Heart right ventricle (tissue), 16 donors: ENCODE measurements around the gene SH3PXD2B. TPM values are rescaled to one million over a fixed set of nuclear protein-coding genes. Genes with fewer than 3 reads are reported as not detected.
A peak's percentile ranks its signal among the peaks of the same experiment; 100 is the strongest.

Experiments
- ATAC-seq, 8 donors: fragments of 200-7000 bp; cut with Tn5 transposase; one replicate each; pipeline ENCODE4 v1.9.1; 2020; ENCODE audit warnings: mild to moderate bottlenecking in 8 of 8, moderate library complexity in 8 of 8, moderate number of reproducible peaks in 1 of 8
- DNase-seq, 2 donors: peaks; one replicate each; pipeline ENCODE4 v3.0.0-alpha.2; 2020
- H3K27ac ChIP-seq, 10 donors: fragments of 200-600 bp; sonication (generic) in 2 of 10; one replicate each; pipeline versions ENCODE4 v1.5.0 to v1.8.0; 2020 to 2022; ENCODE audit warnings: mild to moderate bottlenecking in 3 of 10
- H3K27me3 ChIP-seq, 7 donors: fragments of 200-600 bp; one replicate each; pipeline ENCODE4 v1.8.0; 2021 to 2022; ENCODE audit warnings: mild to moderate bottlenecking in 2 of 7
- H3K36me3 ChIP-seq, 9 donors: fragments of 200-600 bp; sonication (generic) in 1 of 9; one replicate each; pipeline versions ENCODE4 v1.5.0 to v1.8.0; 2020 to 2022; ENCODE audit warnings: mild to moderate bottlenecking in 2 of 9
- H3K4me1 ChIP-seq, 9 donors: fragments of 200-600 bp; sonication (generic) in 1 of 9; one replicate each; pipeline versions ENCODE4 v1.5.0 to v1.8.0; 2020 to 2022; ENCODE audit warnings: mild to moderate bottlenecking in 4 of 9
- H3K4me3 ChIP-seq, 10 donors: fragments of 200-600 bp; sonication (generic) in 2 of 10; one replicate each; pipeline versions ENCODE4 v1.5.0 to v1.8.0; 2020 to 2022; ENCODE audit warnings: mild to moderate bottlenecking in 7 of 10, moderate library complexity in 2 of 10
- H3K9me3 ChIP-seq, 11 donors: fragments of 200-600 bp in 10 of 11; sonication (generic) in 2 of 11; one replicate each; pipeline versions ENCODE4 v1.5.0 to v1.8.0; 2013 to 2022; ENCODE audit warnings: mild to moderate bottlenecking in 2 of 11, control low read depth in 1 of 11, moderate library complexity in 1 of 11
- CTCF ChIP-seq, 9 donors: fragments of 200-600 bp; sonication (generic) in 2 of 9; IDR thresholded peaks; one replicate each; pipeline versions ENCODE4 v1.5.0 to v1.8.0; 2021 to 2022; ENCODE audit warnings: antibody characterized with exemption in 9 of 9, mild to moderate bottlenecking in 5 of 9, moderate library complexity in 1 of 9
- WGBS, 2 donors: extraction: QIAGEN DNeasy Blood & Tissue Kit; methylation state at CpG; one replicate each; pipeline ENCODE4 v1.1.7; 2013; ENCODE audit warnings: inconsistent platforms in 1 of 2; 5-methylcytosine and 5-hydroxymethylcytosine counted together
- intact Hi-C, 10 donors: fragments of 100-400 bp; cut with DNase I; formaldehyde crosslinking; loops; one replicate each; pipeline versions ENCODE4 v1.11.1 to v1.14.2; 2022
- polyA plus RNA-seq, 2 donors: library from polyadenylated mRNA; stranded (reverse); fragments of 200-250 nt; gene quantifications; one replicate each; pipeline ENCODE4 v1.2.3, GENCODE V29; 2013
- total RNA-seq, 10 donors: library from RNA; stranded (reverse); fragmentation: NEBNext Ultra II Directional in 3 of 10; extraction: Animal tissue kit (Norgen Biotek cat#: 25700) in 3 of 10; gene quantifications; one replicate each; pipeline versions ENCODE4 v1.2.1 to v1.2.4, GENCODE V29; 2021 to 2023
- donor health status: Arrhythmogenic right ventricular cardiomyopathy.
- donor health status: ischemic (EF 13 %, LVEDD 7.1; RV severe dilation, severe dysfunction).
- donor health status: healthy with polysubstance abuse.
- donor health status: DM: no; HTN: yes; CAD: no.
- donor health status: DM: no; HTN: no; CAD: no.
- donor health status: ischemic (EF 25% LVEDD 6.9; RV normal size, moderate dysfunction).
- donor health status: ischemic (EF 25% LVEDD 5.7; RV mildly dilated, moderate dysfunction).
- donor health status: healthy.
- donor health status: DM: yes; HTN: yes; CAD: no.
- donor health status: Ischemic cardiomyopathy.
- donor health status: ischemic (EF 35%, LVEDD 5.7; RV mildly dilated, moderate dysfunction).
- donor health status: nonischemic (EF 11% LVEDD 7.7; RV severe dilation, severe dysfunction).
- donor health status: DM: yes; HTN: yes; CAD: no.
- donor health status: PGD.
- donor health status: ischemic (EF 29% LVEDD 5.4; RV normal size, mild dysfunction).
- donor health status: nonischemic (EF 23%, LVEDD 6.1; RV moderate dilation, normal function).

The SH3PXD2B gene
- total and polyA plus RNA-seq, 12 donors: 1.8 to 12.5 (median 5.5) TPM

- no peak for TF ChIP-seq CTCF (IDR thresholded peaks at IDR 0.05)
- intact Hi-C loops: no loop called here
- no peaks in the 10 kb centered on the region for H3K4me1 ChIP-seq
- H3K4me3 ChIP-seq: no peak overlapping the region
- no peaks in the 10 kb centered on the region for H3K27me3 ChIP-seq
- H3K36me3 ChIP-seq: no peaks in the 10 kb centered on the region
- H3K27ac ChIP-seq: no peak overlapping the region
- DNase-seq: no peak
- peaks cover 0 to 19% (median 6%) of the 10 kb centered on the region in 11 donors for H3K9me3 ChIP-seq
- WGBS, 2 donors: 77 to 81% methylated on average over 9 of the region's 9 CpGs
- no peak for ATAC-seq
Measured at GRCh38 chr5:172302047-172302710, 152.1 kb downstream of the SH3PXD2B start.

DNA sequence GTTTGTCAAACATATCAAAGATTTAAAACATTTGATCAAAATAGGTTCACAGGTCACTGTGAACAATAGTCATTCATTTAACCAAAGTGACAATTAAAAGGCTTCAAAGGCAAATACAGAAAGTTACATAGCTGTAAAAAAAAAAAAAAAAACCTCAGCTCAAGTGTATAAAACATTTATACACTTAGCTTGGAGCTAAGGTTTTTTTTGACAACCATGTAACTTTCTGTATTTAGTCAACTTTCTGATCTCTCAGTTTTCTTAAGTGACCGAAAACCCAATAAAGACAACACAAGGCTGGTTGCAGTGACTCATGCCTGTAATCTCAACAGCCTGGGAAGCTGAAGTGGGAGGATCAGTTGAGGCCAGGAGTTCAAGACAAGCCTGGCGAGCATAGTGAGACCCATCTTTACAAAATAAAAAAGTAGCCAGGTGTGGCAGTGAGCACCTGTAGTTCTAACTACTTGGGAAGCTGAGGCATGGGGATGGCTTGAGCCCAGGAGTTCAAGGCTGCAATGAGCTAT is 154.3 kb downstream of the SH3PXD2B start:
- no peak for TF ChIP-seq CTCF (IDR thresholded peaks at IDR 0.05)
- no peak for ATAC-seq
- DNase-seq: no peak
- Histone ChIP-seq H3K27ac (no peak overlapping the region), H3K9me3 (peaks cover 0 to 4% (median 0%) of the 10 kb centered on the region in 11 donors), H3K4me3 (no peak overlapping the region), H3K27me3 (peaks cover 0 to 3% (median 0%) of the 10 kb centered on the region in 7 donors), H3K4me1 (no peaks in the 10 kb centered on the region), H3K36me3 (no peaks in the 10 kb centered on the region)
- intact Hi-C loops: loop anchor here in 4 of 10 donors (10.0 kb wide), 3 partner anchors 105 to 385 kb away; partner anchors contain the start of gene EFCAB9 (in 1 of the 4)
- 79 to 92% methylated on average over 2 of the region's 2 CpGs for WGBS, 2 donors

DNA sequence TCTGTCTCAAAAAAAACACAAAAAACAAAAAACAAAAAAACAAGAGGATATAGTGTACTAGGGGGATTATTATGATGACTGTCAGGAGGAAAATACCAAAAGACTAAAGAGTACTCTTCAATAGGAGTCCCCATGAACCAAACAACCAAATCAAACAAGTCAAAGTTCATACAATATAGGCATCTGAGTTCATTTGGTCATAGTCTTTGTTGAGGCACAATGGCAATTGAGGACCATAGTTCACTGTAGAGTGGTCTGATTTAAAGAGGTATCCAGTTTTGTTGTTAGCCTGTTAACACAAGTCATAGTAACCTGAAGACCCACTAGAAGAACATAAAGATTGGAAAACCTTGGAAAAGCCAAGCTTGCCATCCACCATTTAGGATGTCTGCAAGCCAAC is 159.5 kb downstream of the SH3PXD2B start:
- Histone ChIP-seq H3K4me1 (peaks cover 0 to 9% (median 4%) of the 10 kb centered on the region in 9 donors), H3K9me3 (no peaks in the 10 kb centered on the region), H3K36me3 (no peaks in the 10 kb centered on the region), H3K4me3 (no peak overlapping the region), H3K27ac (no peak overlapping the region), H3K27me3 (peaks cover 0 to 3% (median 0%) of the 10 kb centered on the region in 7 donors)
- ATAC-seq: no peak
- no peak for TF ChIP-seq CTCF (IDR thresholded peaks at IDR 0.05)
- intact Hi-C loops: loop anchor here in 9 of 10 donors (2.0 to 10.0 kb wide), 7 partner anchors 100 to 383 kb away; partner anchors contain the start of gene EFCAB9 (in 2 of the 9)
- no peak for DNase-seq

DNA sequence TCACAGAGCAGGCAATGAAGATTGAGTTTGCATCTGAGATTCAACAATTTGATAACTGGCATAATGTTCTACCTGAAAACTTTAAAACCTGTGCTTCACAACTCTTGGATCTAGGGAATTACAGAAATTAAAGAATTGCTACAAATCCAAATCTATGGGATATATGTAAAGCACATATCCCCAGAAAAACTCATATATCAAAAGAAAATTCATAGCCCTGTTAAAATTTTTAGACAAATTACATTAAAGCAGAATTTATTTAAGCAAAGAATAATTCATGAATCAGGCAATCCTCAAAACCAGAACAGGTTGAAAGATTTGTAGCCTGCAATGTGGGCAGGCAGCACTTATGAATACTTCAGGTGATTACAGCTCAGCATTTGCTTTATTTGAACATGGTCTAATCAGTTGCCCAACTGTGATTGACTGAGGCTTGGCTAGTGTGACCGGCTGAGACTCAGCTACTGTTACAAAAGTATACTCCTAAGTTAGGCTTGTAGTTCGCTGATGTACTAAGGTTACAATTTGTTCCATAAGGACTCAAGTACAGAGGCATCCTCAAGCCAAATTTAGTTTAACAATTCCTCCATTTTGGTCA is 160.5 kb downstream of the SH3PXD2B start:
- DNase-seq (no peak), ATAC-seq (no peak)
- Histone ChIP-seq H3K27me3 (peaks cover 0 to 3% (median 0%) of the 10 kb centered on the region in 7 donors), H3K36me3 (no peaks in the 10 kb centered on the region), H3K27ac (no peak overlapping the region), H3K9me3 (no peaks in the 10 kb centered on the region), H3K4me1 (peaks cover 0 to 9% (median 4%) of the 10 kb centered on the region in 9 donors), H3K4me3 (no peak overlapping the region)
- intact Hi-C loops: loop anchor here in 9 of 10 donors (2.0 to 10.0 kb wide), 7 partner anchors 99 to 382 kb away; partner anchors contain the start of gene EFCAB9 (in 2 of the 9)
- TF ChIP-seq CTCF (IDR thresholded peaks at IDR 0.05): peak in 1 of 9 donors; percentile 2
- 69 to 71% methylated on average over 2 of the region's 2 CpGs for WGBS, 2 donors
